NCI-H2029 (cell line): ENCODE results near the gene P3H2.
"Not testable (repeated sequence)": the region's sequence is repeated elsewhere in the genome, so short reads cannot be mapped to it uniquely, and the experiment has no call there.

Source experiments
- DNase-seq: peaks from one replicate; lab custom pipeline; 2025; lab: John Stamatoyannopoulos, UW

P3H2 gene

DNA sequence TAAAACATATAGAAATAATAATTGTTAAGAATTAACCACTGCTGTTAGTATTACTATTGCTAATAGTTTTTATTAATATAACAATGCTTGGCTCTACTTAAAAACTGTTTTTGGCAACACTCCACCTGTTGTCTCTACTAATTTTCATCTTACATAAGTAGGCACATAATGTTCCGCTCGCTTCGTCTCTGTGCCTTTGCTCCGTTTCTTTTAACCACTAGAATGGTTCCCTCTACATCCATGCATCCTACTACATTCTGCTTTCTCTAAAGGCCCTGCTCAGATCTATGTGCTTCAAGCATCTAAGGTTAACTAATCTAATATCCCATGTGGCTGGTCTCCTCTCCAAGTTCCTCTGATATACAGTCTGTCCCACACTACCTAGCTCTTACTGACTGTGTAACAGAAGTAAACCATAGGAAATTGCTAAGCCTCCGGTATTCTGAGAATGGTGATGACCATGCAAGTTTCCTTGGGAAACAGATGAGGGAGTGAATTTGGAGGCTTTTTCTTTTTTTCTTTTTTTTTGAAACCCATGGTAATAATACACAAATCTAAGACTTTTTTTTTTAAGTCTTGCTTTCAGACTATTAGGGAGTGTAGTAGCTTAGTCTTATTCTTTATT is 138.3 kb downstream of the P3H2 start:
- no peak for DNase-seq

DNA sequence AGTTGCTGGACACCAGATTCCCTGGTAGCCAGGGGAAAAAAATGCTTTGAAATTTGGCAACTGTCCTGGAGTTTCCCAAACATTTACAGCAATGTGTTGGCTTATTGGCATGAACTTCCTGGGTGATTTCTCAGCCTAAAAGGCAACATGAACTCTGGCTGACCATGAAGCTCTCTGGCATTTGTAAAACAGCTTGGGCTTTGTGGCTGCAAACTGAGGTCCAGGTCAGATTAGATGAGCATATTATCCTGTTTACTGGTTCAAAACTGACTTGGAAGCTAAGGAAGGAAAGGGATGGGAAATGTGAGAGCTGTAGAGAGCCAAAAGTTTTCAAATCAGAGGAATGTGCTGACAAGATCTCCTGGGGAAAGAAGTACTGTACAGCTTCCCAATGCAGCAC is 139.0 kb downstream of the P3H2 start:
- no peak for DNase-seq

DNA sequence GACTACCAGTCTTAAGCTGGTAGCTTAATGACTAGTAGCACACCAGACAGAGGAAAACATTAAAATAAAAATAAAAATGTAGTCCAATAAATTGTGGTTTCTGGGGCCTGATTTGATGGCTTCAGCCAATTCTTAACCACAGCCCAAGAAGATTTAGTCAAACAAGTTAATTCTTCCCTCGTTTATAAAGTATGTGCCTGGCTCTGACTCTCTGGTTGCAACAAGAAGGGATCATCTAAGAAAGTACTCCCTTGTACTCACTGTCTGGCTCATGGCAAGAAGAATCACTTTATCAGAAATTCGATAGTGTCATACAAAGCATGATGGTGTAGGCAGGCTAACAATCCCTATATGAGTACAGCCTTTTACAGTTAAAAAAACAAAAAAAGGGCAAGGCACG is 141.9 kb downstream of the P3H2 start:
- no peak for DNase-seq

DNA sequence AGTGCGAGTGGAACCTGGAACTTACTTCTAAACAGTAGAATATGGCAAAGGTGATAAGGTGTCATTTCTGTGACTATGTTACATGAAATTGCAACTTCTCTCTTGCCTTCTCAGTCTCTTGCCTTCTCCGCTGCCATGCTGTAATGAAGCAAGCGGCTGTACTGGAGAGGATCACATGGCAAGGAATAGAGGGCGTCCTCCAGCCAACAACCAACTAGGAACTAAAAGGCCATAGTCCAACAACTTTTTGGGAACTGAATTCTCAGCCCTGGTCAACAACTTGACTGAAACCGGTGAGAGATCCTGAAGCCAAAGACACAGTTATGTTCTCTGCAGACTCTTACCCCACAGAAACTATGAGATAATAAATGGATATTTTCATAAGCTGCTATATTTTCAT is 143.5 kb downstream of the P3H2 start:
- DNase-seq = no peak

DNA sequence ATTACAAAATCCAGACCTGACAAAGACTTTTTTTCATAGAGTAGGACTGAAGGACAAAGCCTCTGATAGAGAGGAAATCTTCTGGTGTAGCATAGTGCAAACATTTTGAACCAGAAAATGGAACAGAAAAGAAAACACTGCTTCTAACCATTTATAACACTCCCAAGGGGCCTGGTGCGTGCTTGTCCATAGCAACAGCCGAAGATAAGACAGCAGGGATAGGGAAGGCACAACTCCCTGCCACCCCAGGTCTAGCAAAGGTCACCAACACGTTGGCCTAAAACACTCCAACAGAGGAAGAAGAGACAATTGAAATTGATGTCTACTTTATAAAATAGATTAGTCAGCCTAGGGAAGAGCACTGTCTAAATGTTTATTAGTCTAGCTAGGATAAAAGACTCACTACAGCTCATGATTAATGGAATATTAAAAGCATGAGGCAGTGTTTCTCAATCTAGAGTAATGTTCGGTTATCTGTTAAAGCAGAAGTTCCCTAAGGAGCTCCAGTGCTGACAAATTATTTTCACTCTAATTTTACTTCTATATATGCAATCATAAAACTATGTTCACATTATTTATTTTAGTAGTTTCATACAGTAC is 145.2 kb downstream of the P3H2 start:
- no peak for DNase-seq

DNA sequence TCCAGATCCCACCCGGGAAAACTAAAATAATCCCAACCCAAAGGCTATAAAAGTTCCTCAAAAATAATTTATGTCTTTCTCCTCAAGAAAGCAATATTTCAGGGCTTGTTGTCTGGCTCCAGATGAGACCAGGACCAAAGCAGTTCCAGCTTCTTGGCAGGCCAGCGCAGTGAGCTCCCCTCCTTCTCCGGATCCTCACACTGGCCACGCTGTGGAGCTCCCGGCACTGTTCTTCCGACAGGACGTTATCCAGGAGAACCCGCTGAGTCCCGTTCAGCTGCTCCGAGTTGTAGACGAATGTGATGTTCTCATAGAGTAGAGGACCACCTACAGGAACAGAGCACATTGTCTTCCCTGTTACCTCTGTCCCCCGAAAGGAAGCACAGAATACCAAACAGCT is 146.3 kb downstream of the P3H2 start:
- no peak for DNase-seq

DNA sequence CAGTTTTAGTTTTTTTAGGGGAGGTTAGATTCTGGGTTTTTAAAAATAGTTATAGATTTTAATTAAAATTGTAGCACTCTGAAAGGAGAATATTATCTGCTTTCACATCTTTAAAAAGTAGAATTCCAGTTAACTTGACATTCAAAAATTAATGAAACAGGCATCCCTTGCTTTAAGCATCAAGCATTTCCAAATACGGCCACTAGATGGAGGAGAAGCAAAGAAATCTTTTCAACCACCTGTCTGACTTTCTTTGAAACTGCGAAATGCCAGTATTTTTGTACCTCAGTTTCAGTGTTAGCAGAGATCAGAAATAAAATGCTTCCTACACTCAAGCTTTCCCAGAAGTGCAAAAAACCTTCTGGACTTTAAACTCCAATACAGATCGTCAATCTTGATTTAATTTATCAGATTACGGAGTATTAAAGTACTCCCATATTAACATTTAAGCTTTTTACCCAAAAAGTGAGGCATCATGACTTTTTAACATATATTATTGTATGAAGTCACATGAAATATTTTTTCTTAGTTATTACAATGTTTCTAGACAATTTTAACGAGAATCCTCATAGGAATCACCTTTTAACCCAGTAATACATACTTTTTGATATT is 153.3 kb downstream of the P3H2 start:
- DNase-seq = peak; percentile 18

DNA sequence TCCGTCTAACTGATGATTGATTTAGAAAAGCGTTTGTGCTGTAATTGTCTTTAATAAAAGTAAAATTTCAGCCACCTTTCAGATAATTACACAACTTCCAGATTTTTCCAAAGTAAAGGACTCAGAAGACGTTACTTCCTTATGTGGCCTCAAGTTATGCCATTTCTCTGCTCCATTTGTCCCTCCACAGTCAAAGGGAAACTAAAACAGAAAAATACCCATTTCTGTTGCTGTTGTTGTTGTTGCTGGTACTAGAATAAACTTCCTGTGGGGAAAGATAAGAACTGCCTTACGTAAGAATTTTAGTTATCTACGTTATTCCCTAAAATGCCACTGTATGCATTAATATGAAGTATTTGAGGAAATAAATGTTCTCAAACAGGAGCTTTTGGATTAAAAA is 153.9 kb downstream of the P3H2 start:
- DNase-seq = no peak

DNA sequence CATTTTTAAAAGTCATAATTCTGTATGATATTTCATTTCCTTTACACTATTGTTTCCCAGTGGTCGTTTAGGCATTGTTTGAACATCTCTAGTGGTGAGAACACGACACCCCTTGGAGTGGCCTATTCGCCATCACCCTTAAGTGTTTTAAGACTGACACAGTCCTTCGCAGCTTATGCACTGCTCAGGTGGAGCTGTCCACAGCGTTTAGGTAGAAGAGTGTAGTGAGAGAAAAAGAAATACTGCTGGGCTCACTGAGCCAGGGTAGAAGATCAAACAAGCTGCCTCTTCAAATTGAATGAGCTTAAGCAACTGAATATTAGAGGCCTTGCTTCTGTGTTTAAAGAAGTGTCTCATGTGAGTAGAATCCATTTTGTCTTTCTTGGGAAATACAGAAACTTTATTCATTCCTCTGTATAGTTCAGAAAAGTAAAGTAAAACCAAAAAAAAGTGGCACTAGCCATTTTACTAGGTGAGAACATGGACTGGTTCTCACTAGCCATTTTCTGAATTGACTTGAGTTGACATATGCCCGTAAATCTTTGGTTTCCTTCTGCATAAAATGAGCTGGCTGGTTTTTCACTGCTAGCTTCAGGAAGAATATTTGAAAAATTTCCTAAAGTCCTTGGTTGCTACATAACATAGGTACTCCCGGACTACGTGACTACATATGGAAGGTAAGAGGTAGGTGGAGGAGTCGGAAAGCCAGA is 155.9 kb downstream of the P3H2 start:
- no peak for DNase-seq

DNA sequence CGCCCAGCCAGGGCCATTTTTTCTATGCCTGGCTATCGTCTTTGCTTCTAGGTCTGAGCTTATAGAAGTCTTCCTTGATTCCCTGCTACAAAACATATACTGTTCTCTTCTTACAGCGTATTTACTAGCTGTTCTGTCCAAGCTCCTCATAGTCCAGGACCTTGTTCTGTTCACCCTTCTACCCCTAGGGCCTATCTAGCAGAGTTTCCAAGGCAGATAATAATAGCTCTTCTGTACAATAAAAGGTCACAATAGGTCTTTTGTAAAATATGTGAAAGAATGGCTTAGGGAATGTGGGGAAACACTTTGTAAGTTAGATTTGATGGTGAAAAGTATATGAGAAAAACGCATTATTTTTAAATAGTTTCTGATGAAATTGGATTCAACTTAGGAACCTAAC is 158.2 kb downstream of the P3H2 start:
- DNase-seq = no peak

DNA sequence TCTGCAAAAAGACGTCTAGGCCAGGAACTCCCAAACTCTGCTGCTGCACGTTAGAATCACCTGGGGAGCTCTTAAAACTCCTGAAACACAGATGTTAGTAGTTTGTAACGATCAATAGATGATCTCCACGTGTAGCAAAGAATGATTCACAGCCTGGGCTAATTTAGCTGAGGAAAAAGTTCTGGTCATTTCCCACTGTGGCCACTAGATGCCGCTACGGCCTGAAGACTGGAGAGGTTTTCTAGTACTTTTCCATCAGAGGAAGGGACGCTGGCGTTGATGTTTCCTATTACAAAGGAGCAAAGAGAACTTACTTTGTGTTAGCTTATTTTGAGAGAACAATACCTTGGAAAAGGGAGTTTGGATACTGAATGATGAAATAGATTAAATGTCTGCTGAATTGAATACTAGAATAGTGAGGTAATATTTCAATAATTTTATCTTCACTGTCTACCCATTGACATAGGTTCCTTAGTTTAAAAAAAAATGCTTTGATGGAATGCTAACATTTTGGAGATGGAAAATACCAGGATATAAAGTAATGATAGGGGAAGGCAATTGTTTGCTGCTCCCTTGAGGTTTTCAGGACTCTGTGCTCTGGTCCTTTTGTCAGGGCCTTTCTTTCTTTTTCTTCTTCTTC is 159.1 kb downstream of the P3H2 start:
- DNase-seq = peak; percentile 17

DNA sequence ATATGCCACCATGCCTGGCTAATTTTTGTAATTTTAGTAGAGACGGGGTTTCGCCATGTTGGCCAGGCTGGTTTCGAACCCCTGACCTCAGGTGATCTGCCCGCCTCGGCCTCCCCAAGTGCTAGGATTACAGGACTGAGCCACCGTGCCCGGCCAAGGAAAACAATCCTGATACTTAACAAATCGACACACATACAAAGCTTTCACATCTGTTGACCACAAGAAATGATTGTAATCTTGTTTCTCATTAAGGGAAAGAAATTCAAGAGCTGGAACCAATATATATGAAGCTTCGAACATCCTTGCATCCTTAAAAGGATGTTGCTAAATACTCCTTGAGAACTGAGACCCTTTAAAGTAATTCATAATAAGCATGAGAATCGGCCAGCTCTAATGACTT is 159.6 kb downstream of the P3H2 start:
- DNase-seq = not testable (repeated sequence)

DNA sequence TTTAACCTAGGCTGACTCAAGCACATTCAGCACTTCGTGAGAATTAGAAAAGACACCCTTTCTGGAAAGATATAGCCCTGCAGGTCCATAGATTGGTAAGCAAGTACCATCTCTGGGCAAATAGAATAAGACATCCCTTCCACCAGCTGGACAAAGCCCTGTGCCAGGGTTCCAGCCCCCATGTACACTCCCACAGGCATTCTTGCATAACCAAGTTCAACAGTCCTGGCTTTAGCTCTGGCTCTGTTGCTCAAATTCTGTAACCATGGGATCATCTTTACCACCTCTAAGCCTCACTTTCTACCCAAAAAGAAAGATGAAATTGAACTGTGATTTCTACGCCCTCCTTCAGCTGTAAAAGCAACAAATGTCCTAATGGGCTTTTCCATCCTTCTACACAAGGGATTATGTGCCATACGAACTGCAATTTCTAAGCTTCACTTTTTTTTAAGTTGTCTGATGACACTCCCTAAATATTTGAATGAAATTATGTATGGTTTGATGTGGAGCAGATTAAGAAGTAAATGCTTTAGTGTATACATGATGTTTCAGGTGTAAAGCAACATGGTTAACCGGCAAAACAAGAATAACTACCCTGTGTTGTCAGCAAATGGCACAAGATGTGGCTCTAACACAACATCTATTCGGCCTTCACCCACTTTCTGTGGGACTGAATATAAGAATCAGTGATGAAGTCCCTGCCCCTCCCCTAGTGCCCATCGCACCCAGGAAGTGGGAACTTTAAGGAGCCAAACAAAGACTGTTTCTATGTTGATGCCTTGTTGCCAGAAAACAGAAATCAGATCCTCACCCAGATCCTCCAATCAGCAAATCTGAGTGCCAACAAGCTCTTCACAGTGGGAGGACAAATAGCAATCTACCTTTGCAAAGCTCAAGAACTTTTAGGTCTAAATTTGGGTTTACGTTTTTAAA is 165.7 kb downstream of the P3H2 start:
- no peak for DNase-seq

DNA sequence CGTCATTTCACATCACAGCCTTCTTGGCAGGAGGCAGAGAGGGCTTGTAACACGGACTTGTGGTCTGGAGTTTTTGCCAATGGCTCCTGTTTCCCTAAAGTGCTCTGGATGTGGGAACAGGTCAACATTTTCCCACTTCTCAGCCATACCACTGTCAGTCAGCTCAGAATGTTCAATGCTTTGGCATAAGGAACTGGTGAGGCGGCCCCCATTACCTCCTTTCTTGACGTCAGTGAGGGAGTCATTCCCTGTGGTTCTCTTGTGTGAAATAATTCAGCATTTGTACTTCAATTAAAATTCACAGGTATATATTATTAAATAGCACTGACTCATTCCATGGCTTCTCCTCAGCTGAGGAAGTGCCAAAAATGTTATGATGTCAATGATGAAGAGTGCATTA is 167.1 kb downstream of the P3H2 start:
- DNase-seq = no peak

DNA sequence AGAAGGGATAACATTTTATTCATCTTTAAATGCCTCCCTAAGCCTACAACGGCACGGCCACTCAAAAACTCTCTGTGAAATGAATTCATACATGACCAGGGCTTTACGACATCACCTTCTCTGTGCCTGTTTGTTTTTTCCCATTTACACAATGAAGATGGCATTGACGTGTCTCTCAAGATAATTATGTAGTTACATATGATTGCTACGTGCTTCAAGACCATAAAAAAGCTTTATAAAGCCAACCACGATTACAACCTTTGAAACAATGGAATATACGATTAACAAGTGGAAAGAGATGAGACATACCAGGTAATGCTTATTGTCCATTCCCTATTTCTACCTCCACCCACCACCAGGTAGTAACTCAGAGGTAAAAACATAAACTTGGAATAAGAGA is 168.4 kb downstream of the P3H2 start:
- no peak for DNase-seq

DNA sequence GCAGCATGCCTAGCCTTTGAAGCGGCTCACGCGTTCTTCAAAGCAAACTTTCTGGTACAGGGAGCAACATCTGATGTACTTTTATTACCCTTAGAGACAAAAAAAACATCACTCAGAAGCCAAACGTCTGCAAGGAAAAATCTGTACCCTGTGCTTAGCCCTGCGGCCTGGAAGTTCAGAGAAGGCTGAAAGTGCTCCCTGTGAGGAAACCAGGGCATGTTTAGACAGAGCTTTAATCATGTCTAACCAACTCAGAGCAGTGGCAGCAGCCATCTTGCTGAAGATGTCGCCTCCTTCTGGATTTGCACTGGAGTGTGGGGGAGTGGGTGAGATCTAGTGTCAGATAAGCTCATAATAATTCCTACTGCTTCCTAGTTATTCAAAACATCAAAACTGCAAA is 170.4 kb downstream of the P3H2 start:
- no peak for DNase-seq

DNA sequence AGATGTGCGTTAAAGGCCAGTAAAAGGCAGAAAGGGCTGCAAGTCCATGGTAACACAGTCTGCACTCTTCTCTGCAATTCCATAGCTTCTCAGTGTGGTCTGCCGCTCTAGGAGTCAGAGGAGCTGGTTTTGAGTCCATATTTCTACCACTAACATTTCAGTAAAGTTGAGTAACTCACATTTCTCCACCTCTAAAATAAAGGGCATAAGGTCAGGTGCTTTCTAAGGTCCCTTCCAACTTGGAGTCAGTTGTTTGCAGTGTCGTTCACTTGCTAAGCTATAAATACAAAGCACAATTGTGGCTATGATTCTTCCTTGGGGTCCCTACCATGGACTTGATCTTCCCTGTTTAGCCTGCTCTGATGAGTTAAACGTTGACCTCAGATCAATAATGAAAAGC is 171.1 kb downstream of the P3H2 start:
- DNase-seq = no peak

DNA sequence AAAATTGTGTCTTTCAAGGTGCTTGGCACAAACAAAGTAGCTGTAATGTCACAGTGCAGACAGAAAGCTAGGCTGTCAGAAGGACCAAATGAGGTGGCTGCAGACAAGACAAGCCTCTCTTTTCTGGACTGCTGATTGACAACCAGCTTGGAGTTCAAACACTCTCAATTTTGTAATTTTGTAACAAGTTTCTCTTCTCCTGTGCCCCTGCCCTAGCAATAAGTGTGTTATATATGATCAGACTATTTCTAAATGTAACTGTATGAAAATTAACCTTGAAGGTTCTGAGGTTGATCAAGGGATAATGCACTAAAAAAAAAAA is 172.0 kb downstream of the P3H2 start:
- no peak for DNase-seq

DNA sequence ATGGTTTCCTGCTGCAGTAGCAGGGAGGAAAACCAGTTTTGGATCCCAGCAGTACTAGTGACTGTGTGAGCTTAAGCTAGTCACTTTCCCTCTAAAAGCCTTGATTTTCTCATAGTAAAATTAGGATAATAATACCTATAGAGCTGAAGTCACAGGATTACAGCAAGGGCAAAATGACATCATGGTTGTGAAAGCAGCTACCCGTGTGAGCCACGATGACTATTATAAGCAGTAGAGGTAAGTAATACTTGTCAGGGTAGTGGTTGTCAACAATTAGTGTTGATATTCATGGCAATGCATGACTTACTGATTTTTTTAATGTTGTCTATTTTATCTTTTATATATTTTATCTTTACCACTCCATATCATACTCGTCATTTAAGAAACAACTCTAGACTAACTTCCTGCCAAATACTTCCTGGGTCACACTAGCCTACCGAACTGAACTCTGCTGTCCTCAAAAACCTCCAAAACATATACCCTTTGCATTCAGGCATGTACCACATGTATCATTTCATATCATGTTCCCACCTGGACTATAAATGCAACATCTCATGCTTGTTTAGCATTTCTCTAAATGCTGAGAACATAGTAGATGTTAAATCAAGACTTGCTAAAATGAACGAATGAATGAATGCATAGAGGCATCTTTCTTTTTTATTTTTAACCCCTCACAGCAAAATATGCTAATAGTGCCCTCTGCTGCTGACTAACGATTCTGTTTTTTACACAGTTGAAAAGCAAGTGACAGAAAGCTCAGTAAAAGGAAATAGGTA is 172.6 kb downstream of the P3H2 start:
- no peak for DNase-seq

DNA sequence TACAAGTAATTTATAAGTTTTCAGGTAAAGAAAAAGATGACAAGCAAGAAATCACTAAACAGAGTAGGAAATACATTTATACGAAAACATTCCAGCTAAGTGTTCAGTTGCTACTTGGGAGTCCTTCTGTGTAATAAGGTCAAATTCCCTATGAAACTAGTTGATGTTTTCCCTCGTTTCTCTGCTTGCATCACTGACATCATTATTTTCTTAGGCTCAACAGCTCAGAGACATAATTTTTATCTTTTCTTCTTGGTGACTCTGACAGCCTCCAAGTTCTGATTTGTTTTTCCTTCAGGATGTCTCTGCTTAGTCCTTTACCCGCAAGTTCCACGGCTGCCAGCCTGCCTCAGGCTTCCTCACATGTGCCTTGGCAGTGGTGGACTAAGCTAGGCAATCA is 173.6 kb downstream of the P3H2 start:
- DNase-seq = no peak
